ENCODE data around the gene LRWD1.
"Not testable (repeated sequence)": the region's sequence is repeated elsewhere in the genome, so short reads cannot be mapped to it uniquely, and the experiment has no call there.

Gene LRWD1

GRCh38 chr7:102498321-102498720, 33.5 kb downstream of the LRWD1 start:
- not testable (repeated sequence) for DNase-seq (ENCODE audit: low read depth)

- DNase-seq (ENCODE audit: low read depth): not testable (repeated sequence)
These were observed 38.4 kb downstream of the LRWD1 start for GRCh38 chr7:102503141-102503540.

GRCh38 chr7:102505298-102506185, 40.8 kb downstream of the LRWD1 start:
- DNase-seq (ENCODE audit: low read depth): not testable (repeated sequence)

DNA sequence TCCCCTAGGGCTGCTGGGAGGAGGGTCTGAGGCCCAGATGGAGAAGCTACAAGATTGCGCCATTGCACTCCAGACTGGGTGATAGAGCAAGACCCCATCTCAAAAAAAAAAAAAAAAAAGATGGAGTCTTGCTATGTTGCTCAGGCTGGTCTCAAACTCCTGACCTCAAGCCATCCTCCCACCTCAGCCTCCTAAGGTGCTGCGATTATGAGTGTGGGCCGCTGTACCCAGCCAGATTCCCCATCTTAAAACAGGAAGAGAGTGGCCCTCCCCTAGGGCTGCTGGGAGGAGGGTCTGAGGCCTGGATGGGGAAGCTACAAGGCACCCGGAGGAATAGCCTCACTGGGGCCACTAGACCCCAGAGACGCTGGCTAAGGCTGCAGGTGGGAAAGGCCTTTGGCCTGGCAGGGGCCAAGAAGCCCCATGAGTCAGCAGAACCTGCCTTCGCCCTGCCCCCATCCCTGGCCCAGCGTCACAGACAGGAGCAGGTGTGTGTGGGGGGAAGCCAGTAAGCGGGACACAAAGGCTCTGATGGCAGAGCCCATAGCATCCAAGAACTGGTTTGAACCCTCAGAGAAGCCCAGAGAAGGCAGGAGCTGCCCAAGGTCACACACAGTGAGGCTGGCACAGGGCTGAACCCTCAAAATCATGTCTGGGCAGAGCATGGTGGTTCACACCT, 42.8 kb downstream of the LRWD1 start:
- not testable (repeated sequence) for DNase-seq (ENCODE audit: low read depth)

GRCh38 chr7:102510575-102510974, 45.8 kb downstream of the LRWD1 start:
- DNase-seq (ENCODE audit: low read depth): not testable (repeated sequence)

DNA sequence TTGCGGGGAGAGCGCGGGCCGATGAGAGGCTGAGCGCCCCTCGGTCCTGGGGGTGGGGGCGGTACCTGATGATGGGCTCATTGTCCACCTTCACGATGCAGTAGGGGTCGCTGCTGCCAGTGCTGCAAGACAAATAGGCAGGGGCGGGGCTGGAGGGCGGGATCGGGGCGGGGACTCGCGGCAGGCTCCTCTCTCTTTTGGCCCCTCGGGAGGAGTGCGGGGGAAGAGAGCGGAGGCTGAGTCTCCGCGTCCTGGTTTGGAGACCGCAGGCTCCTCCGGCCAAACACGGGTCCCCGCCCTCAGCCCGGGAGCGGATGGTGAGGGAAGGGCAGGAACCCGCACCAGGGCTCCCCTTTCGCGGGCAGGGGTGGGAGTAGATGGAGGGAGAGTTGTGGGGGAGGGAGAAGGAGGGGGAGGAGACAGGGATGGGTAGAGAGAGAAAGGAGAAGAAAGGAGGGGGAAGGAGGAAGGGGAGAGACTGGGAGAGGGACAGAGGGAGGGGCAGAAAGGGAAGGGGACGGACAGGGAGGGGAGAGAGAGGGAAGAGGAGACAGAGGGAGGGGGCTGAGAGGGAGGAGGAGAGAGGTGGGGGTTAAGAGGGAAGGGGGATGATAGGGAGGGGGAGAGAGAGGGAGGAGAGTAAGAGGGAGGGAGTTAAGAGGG, 47.2 kb downstream of the LRWD1 start:
- not testable (repeated sequence) for DNase-seq (ENCODE audit: low read depth)

GRCh38 chr7:102512642-102513221, 47.9 kb downstream of the LRWD1 start:
- peak; percentile 9 for DNase-seq (ENCODE audit: low read depth)

- DNase-seq (ENCODE audit: low read depth): not testable (repeated sequence)
These were observed 50.3 kb downstream of the LRWD1 start for GRCh38 chr7:102514881-102515721.

GRCh38 chr7:102515889-102516288, 51.1 kb downstream of the LRWD1 start:
- not testable (repeated sequence) for DNase-seq (ENCODE audit: low read depth)

GRCh38 chr7:102516951-102517350, 52.2 kb downstream of the LRWD1 start:
- DNase-seq (ENCODE audit: low read depth): not testable (repeated sequence)

DNA sequence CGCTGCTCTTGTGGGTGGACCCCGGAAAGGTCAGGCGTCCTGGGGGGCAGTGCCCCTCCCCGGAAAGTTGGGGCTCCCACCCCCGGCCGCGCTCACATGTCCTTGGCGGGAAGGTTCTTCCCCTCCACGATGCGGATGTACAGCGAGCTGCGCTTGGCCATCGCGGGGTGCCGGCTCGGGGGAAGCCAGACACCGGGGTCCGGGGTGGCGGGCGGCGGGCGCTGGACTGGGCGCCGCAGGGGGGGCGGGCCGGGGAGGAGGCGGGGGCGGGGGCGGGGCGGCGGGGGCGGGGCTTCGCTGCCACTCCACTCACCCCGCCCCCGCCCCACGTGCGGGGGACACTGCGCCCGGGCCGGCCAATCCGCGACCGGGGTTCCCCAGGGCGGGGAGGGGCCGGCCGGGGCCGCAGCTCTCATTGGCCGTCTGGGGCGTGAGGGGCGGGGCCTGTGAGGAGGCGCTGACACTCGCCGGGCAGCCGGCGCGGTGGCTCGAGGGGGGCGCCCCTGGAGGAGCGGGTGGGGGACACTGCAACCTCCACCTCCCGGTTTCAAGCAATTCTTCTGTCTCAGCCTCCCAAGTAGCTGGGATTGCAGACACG, 52.9 kb downstream of the LRWD1 start, which contains the start of gene RASA4B:
Gene RASA4B (minus strand): TSS at position 228 of the 598 bp plus-strand sequence. CDS start 67 bp downstream, at position 161.
- DNase-seq (ENCODE audit: low read depth): not testable (repeated sequence)

DNA sequence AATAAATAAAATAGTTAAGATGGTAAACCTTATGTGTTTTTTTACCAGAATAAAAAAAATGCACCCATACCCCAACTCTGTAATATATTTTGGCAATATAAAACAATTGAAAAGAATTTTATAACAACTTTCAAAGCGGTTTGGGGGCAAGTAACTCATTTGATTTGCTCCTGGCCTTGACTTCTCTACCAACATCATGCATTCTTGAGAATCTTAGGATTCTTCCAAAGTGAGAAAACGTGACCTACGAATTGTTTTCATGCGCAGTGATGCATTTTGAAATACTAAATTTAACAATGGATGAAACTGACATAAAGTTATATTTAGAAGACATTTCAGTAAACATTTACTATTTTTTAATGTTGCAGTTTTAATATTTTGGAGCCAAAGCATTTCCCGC, 56.0 kb downstream of the LRWD1 start:
- DNase-seq (ENCODE audit: low read depth): not testable (repeated sequence)

Data from HS-27A (cell line).